Midbrain (tissue), 1 donor: ENCODE data around the gene MPP1.

ENCODE experiments used
- DNase-seq: peaks from one replicate; lab custom pipeline; 2025; lab: John Stamatoyannopoulos, UW

The MPP1 gene

DNA sequence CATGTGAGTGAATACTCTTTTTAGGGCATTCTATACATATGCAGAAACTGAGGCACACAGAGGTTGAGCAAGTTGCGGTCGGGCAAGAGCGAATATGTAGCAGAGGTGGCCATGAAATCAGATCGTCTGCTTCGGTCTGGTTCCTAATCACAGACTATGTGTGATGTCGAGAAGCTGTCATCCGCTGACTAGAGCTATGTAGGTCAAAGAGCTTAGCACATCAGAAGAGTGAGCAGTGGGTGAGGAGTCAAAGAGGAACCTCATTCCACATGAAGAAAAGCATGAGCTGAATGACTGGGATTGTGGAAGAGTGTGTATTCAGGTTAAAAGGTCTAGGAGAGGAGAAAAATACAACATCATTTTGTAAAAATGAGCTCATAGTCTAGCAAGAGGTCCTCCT, 73.4 kb downstream of the MPP1 start:
- no peak for DNase-seq

DNA sequence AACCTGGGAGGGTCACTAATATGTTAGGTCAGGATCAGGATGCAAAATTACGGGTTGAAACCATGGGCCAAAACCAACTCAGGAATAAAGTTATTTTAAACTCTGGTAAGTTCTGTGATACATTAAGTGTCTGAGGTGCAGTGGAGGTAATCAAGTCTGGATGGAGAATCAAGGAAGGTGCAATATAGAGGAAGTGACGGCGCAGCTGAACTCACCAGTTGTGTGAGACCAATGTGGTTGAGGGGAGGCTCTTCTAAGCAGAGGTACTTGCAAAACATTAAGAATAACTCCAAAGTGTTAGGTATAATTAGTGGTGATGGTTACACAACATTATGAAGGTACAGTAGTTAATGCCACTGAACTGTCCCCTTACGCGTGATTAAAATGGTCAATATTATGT, 74.1 kb downstream of the MPP1 start:
- no peak for DNase-seq

DNA sequence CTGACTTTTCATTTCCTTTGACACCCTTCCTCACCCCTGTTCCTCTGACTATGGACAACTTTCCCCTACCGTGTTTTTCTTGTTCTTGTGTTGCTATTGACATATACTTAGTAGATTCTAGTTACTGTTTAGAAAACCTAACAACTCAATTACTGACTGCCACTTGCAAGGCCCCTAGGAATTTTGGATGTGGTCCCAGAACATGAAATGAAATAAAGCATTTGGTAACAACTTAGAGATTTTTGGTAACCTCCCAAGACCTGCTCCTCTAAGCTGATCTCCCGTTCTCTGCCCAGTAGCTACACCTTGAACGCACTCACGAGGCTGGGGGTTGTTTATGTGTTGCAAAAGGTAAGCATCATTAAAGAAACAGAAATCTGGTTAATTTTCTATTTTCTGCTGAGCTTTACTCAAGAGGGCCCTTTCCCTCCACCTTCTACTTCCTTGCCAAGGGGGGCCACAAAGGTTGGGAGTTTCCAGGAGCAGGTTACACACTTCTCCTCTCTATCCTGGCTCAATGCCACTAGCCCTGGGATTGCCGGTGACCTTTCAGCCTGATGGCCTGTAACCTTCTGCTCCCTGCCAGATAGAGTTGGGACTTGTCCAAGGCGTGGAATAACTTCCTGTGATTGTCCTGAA, 74.9 kb downstream of the MPP1 start:
- no peak for DNase-seq

DNA sequence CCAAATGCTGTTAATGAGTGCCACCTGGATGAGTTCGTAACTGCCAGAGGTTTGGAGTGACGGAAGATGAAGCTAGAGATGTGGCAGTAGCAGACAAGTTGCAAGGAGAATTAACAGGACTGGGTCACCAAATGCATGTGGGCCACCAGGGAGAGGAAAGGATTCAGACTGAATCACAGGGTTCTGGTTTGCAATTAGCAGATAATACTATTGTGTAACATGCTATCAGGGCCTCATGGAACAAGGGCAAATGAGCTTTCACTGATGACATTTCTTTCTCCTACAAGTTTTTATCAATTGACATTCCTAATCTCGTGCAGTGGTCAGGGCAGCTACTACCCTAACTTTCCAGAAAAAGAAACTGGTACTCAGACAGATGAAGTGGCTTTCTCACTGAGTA, 75.8 kb downstream of the MPP1 start:
- no peak for DNase-seq
